Stimulated activated CD8-positive, alpha-beta memory T cell treated with anti-CD3 and anti-CD28 coated beads, Interleukin-7, amount 100 ng/mL, for 48 hours (primary cell): Measurements from ENCODE around the gene IFFO2.

Experiments used
- DNase-seq, 2 donors: peaks; one replicate each; pipeline ENCODE4 v3.0.0-alpha.2; 2020; ENCODE audit warnings: low read depth in 1 of 2; ENCODE audit errors: extremely low read depth in 1 of 2

Gene IFFO2

DNA sequence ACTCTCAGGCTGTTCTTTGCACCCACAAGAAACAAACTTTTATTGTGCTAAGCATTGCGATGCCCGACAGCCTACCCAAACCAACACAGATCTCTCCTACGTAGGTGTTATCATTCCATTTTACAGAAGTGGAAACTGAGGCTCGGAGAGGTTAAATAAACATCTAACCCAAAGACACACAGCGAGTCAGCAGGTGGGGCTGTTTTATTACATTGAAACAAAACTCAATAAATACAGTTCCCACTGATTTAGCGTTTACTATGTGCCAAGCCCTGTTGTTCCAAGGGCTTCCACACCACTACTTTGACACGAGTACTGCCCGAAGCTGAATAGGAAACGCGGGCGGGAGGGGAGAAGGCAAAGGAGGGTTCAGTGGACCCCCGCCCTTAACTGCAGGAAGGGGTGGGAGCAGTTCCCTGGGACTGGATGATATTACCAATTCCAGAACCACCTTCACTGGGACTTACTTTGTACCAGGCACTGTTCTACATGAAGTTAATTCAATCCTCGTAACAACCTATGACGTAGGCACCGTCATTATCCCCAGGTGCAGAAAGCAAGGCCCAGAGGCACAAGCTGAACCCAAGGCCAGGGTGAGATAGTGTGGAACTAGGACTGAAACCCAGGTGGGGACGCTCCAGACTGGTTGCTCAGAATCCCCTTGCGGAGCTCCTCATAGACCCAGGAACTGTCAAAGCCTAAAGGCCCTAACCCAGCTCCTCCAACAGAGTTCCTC is 34.8 kb downstream of the IFFO2 start:
- no peak for DNase-seq

DNA sequence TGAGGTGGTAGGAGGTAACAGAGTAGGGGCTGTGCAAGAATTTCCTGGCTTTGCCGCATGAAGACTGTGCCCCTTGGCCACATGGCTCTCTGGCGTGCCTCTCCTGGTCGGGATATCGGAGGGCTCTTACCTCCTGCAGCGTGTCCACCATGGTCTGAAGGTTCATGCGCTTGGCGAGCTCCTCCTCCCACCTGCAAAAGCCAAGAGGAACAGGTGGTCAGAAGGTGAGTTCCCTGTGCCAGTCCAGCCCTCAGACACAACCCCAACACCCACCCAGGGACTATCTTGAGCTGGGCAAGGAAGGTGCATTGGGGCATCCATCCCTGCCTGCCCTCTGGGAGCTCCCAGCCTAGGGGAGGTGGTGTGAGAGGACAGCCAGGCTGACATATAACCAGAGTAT is 35.5 kb downstream of the IFFO2 start:
- no peak for DNase-seq

DNA sequence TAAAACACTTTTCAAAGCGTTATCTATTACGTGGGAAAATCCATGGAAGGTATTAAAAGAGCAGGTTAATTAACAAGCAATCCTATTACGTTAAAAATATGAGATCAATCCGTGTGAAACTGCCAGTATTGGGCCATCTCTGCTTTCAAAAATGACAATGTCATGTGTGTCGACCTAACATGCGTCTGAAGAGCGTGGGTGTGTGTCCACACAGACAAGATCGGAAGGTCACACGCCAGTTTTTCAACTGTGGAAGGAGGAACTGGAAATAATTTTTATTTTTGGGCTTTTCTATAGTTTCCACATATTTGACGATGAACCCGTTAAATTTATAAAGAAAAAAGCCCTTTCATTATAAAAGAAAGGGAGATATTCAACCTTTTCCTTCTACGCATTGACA is 36.5 kb downstream of the IFFO2 start:
- no peak for DNase-seq

DNA sequence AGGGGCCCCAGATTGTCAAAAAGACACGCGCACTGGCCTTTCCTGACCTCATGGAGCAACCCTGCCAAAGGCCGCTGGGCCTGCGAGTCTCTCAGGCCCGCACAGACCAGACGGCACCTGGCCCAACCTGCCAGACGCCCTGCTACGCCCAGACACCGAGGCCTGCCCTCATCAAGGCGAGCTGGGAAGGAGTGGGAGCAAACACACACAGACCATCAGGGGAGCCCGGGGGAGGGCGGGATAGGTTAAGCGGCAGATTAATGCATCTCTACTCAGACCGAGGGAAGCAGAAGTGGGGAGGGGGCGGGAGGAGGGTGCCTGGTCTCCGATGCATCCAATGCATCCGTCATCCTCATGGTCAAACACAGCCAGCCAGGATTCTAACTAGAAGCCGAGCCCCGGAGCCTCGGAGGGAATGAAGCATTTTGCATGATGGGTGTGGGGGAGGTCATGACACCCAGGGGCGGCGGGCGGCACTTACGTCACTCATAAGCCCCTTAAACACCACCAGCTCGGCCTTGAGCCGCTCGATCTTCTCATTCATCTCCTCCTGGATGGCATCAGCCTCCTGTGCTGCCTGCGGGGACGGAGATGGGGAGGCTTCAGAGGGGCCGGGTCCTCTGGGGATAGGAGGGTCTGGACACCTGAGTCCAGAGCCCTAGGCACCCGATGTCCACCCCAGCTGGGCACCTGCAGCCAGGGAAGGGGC is 37.1 kb downstream of the IFFO2 start:
- no peak for DNase-seq

DNA sequence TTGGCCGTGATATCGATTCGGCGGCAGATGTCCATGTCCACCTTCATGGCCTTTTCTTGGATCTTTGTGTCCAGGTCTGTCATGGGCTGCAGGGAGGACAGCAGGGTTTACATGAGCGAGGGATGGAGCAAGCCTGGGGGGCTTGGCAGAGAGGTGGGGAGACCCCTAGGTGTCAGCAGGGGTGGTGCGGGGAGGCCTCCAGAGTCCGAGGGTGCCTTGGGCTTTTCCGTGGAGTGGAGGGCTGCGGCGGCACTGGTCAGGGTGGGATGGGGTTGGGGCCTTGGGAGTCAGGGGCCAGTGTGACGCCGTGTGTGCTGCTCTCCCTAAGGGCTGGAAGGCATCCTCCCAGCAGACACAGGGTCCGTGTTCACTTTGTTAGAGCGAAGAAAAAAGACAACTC is 38.1 kb downstream of the IFFO2 start:
- no peak for DNase-seq

DNA sequence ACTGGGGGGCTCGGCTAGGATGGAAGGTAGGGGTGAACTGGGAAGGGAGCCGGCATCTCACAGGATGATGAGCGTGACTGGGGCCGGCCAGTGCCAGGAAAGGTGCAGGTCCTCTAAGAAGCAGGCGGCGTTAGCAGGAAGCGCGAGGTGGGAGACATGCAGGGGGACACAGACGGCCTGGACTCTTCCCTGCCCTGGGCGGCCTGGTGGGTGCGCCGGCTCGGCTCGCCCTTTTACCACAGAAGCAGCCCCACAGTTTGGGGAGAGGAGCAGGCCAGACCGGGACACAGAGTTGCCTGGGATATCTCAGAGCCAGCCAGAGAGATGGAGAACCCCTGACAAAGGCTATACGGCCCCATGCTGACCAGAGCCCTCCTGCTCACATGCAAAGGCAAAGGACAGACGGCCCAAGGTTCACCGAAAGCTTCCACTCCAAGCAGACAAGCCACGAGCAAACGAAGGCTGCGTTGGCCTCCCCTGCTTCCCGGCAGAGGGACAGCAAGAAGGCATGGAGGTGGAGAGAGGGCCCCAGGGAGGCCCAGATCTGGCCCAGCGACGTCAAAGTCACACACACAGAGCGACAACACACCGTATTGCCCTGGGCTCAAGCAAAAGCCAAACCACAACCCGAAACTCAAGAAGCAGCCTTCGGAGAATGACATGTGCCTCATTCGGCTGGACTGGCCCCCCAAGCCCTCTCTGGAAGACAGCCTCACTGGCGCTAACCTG is 39.2 kb downstream of the IFFO2 start:
- DNase-seq, result no peak

DNA sequence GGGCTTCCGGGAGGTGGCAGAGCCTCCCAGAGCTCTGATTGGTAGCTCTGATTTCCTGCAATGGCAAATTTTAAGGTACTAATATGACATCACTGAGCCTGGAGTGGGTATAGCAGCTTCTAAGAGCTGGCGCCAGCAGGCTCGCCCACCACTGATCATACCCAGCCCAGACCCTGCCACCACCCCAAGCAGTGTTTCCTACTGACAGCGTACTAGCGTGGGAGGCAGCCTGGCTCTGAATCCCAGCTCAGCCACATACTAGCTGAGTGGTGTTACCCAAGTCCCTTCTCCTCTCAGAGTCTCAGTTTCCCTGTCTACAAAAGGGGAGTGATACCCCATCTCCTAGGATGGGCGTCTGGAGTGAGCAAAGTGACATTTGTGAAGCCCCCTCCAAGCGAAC is 41.1 kb downstream of the IFFO2 start:
- no peak for DNase-seq

DNA sequence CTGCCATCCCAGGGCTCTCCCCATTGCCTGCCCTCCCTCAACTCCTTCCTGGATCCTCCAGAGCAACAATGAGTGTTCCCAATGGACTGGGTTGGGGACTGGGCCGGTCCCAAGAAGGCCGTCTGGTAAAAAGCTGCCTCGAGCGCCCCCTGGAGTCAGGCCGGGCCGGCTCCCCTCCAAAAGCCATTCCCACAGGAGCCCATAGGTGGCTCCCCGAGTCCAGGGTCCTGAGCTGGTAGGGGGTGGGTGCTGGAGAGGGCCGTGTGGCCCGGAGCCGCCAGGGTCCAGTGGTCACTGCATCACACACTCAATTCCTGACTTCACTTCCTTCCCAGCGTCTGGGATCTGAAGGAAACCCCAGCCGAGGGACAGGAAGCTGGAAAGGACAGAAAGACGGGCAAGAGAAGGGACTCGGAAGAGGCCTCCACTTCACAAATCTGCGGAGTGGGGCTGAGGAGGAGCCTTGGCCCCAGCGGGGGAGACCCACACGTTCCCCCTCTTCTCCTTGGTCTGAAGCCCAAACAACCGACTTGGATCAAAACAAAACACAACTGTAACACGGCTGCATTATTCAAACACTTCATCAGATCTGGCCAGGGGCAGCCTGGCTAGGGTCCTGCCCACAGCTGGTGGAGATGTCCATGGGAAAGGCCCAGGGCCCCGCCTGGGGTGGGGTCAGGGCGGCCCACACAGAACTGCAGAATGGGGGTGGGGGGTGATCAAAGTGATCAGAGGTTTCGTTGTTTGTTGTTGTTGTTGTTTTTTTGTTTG is 43.2 kb downstream of the IFFO2 start:
- DNase-seq, result peak in 1 of 2 donors; percentile 49

DNA sequence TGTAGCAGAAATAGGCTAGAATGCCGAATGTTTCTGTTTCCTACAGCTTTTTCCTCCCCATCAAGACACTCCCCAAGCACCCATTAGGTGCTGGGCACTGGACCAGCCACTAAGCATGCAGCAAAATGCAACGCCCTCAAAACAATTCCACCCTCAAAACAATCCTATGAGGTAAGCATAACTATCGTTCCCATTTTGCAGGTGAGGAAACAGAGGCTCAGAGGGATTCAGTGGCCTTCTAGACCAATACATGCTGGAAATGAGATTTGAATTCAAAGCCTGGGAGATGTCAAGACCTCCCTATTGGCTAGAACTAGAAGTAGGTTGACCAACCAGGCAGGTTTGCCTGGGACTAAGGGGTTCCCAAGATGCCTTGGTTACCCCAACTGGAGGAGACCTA is 43.9 kb downstream of the IFFO2 start:
- DNase-seq, result no peak

DNA sequence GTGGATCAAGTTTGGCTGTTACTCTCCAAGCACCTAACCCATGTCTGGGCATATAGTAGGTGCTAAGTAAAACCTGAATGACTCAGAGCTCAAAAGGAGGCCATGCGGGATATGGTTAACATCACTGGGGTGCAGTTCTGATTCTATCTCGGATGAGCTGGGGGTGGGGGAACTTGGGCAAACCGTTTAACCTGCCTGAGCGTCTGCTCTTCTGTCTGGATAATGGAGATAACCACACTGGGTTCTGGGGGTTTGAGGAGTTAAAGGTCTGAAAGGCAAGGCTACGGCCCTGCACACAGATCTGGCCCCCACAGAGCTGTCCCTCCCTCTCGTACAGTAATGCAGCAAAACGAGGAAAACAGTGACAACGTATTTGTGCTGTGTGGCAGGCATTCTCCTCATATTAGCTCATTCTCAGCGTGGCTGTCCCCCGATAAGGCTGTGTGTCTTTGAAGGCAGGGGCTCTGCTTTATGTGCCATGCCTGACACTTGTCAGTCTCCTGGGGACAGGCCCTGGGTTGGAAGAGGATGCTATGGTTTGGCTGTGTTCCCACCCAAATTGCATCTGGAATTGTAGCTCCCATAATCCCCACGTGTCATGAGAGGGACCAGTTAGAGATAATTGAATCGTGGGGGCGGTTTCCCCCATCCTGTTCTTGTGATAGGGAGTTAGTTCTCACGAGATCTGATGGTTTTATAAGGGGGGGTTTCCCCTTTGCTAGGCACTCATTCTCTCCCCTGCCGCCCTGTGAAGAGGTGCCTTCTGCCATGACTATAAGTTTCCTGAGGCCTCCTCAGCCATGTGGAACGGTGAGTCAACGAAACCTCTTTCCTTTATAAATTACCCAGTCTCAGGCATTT is 47.3 kb downstream of the IFFO2 start:
- no peak for DNase-seq

DNA sequence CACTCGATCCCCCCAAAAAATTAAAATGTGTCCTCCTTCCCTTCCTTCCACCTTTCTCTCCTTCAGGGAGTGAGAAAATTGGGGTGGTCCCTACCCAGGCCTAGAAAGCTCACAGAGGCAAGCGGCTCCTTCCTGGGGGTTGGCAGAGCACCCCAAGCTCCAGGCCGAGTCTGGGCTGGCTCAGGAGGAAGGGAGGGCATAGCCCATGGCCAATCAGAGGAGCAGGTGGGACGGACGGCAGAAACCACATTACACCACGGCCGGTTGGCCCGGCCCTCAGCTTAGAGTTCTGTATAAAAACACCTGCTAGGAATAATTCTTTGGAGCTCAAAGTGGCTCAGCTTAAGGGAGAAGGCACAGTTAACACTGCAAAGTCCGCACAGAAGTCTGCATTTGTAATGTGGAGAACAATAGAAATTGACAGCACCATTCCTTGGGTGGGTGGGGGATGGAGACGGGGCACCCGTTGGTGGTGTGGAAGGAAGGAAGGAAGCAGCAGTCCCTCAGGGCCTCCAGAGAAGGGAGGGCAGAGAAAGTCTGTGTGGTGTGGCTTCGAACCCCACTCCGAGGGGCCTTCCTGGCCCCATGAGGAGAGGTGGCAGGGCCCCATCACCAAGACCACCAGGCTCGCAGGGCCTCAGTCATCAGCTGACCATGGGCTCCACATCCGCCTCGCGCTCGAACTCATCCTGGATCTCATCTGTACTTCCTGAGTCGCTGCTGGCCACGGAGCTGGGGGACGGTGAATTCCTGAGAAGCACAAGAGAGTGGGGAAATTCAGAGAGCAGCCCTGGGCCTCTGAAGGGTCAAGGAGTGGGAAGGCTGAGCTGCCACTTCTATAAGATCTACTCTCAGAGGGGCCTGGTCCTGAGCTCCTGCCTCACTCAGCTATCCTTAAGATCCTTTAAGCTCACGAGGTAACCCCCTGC is 48.3 kb downstream of the IFFO2 start:
- DNase-seq, result no peak

DNA sequence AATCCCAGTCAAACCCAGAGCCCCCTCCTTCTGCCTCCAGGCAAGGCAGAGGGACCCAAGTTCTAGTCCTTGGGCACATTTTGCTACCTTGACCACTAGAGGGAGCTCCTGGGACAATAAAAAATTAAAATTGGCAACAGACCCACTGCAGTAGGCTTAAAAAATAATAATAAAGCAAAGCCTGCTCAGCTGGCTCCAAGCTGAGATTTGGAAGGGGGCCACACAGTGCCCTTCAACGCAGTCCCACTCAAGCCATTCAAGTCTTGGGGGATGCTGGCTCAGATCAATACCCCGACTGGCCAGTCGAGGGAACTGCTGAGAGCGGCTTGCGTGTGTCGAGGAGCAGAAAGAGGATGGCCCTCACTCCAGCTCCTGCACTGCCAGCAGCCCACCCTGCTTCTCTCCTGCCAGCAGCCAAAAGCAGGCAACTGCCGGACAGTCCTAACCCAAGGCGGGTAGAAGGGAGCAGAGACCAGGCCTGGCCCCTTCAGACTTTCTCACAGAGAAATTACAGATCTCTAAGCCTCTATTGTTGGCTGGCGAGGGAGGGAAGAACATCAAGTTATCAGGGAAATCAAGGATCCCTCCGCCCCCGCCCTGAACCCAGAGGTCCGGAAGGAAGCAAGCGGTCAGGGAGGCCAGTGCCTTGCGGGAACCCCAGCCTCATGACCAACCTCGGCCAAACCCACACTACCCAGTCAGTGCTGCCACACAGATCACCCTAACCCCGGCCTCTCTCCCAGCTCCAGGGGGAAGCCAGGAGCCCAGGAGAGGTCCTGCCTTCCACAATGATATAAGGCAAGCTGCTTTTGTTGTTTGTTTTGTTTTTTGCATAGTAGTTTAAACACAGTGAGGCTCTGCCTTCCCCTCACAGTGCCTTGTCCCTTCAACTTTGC is 49.2 kb downstream of the IFFO2 start:
- DNase-seq, result no peak

DNA sequence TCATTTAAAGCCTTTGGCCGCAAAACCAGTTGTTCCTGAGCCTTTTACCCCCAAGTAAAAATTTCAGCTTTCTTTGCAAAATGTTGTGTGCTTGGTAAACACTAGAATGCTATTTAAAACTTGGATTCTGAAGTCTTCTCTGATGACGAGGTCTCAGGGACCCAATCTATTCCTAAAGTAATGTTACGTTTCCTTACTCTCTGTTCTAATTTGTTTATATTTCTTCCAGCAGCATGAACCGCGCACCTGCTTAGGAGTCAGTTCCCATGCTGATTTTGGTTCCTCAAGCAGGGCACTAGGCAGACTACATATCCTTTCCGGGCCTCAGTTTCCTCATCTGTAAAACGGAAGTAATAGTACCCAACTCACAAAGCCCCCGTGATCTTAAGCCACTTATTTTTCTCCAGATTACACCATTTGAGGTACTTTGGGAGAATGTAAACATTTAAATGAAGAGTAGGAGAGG is 53.2 kb downstream of the IFFO2 start:
- no peak for DNase-seq

DNA sequence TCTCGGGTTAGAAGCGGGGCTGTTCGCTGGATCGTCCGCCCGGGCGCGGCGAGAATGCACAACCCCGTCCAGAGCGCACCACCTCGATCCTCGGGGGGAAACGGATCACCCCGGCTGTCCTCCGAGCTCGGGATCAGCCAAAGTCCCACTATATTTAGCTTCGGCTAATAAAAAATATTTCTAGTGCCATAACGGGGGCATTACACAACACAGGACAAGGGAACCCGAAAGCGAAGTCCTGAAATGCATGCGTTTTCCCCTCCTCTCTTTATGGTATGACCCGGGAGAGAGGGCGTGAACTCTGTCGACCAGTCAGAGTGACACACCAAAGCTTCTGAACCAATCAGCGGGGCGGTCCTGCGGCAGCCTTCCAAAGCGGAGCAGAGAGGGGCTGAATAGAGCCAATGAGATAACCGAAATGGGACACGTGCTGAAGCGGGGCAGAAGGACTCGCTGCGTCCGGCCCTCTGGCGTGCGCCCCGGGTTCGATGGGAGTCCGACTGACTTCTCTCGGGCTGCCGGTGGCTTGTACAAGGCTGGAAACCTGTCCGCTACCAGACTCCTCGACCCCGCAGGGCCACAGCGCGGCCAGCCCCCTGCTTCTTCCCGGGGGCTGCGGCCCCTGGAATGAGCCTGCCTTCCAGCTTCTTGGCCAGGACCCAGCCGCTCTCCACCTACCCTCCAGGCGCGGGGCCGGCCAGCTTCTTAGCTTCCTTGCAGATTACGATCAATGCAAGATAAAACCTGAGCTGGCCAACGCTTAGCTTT is 53.8 kb downstream of the IFFO2 start, which contains the start of gene ALDH4A1:
ALDH4A1 (minus strand) TSS at position 33 of the 768 bp plus-strand sequence; CDS start at position 1, 32 bp downstream.
- DNase-seq, result peak; percentile 86 to 94

DNA sequence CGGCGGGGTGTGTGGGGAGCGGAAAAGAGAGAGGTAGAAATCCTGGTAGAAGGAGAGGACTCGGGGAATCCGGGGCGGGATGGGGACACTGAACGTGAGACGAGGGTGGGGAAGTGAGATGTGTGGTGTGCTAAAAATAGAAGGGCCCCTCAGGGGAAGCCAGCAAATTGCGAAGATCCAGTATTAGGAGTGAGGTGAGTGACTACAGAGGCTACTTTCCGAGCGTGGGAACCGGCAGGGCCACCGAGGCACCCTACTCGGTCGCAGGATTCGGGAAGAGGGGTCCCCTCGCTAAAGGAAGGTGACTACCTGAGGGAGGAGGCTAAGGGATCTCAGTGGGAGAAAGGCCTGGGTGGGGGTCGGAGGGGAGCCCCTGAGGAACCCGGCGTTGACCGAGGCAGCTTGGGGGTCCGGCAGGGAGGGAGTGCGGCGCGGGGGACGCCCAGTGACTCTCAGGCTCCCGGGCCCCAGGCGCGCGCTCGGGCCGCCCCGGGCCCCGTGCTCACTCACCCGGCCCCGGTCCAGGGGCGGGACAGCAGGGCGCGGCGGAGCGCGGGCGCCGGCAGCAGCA is 54.4 kb downstream of the IFFO2 start:
- no peak for DNase-seq

DNA sequence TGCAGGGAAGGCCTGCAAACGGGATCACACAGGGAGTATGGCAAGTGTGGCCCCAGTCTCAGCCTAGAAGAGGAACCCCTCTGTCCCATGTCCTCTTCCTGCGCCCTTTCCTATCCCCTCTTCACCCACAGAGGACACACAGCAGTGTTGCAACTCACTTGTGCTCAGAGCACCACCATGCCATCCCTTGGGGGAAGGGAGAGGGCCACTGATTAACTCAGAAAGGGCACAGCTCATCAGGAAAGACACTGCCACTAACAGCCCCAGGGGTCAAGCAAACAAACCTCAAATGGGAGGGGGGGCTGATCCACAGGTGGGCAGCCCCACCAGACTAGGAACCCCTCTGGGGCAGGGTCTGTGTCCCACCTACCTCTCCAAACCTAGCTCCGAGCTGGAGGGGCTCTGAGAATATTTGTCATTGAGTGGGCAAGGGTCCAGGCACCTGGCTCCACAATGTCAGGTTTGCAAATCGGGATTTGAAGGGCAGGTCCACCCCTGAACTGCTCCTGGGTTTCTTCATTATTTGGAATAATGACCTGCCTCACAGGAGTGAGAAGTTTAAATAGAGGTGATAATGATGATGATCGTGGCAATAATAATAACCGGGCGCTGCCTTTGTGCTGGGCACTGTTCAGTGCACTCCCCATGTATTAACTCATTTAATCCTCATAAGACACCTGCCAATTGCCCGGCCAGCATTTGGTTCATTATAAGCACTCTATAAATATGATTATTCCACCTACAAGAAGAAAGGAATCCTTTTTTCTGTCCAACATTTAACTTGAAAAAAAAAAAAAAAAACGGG is 55.1 kb downstream of the IFFO2 start:
- DNase-seq, result no peak
